Heart left ventricle (tissue), 16 donors: Measurements from ENCODE around the gene EID1. TPM values are rescaled to one million over a fixed set of nuclear protein-coding genes. Genes with fewer than 3 reads are reported as not detected.

Source experiments
- ATAC-seq, 4 donors: fragments of 200-7000 bp; cut with Tn5 transposase; one replicate each; pipeline ENCODE4 v1.9.1; 2020 to 2022; ENCODE audit warnings: moderate library complexity in 4 of 4, mild to moderate bottlenecking in 3 of 4, moderate number of reproducible peaks in 1 of 4
- DNase-seq, 5 donors: peaks; one replicate each; pipeline ENCODE4 v3.0.0-alpha.2; 2020
- H3K27ac ChIP-seq, 12 donors: fragments of 200-600 bp; sonication (generic) in 4 of 12; one replicate each; pipeline versions ENCODE4 v1.5.0 to v1.8.0; 2016 to 2022; ENCODE audit warnings: mild to moderate bottlenecking in 2 of 12
- H3K27me3 ChIP-seq, 9 donors: fragments of 200-600 bp; sonication (generic) in 2 of 9; one replicate each; pipeline versions ENCODE4 v1.5.1 to v1.8.0; 2016 to 2022; ENCODE audit warnings: mild to moderate bottlenecking in 3 of 9
- H3K36me3 ChIP-seq, 9 donors: fragments of 200-600 bp; sonication (generic) in 2 of 9; one replicate each; pipeline versions ENCODE4 v1.5.0 to v1.8.0; 2018 to 2022; ENCODE audit warnings: mild to moderate bottlenecking in 2 of 9
- H3K4me1 ChIP-seq, 12 donors: fragments of 200-600 bp; sonication (generic) in 4 of 12; one replicate each; pipeline versions ENCODE4 v1.5.0 to v1.8.0; 2016 to 2022; ENCODE audit warnings: mild to moderate bottlenecking in 3 of 12
- H3K4me3 ChIP-seq, 12 donors: fragments of 200-600 bp; sonication (generic) in 4 of 12; one replicate each; pipeline versions ENCODE4 v1.5.0 to v1.8.0; 2017 to 2022; ENCODE audit warnings: mild to moderate bottlenecking in 9 of 12, moderate library complexity in 4 of 12
- H3K9me3 ChIP-seq, 12 donors: fragments of 200-600 bp; sonication (generic) in 4 of 12; one replicate each; pipeline versions ENCODE4 v1.5.0 to v1.8.0; 2016 to 2022; ENCODE audit warnings: mild to moderate bottlenecking in 1 of 12
- POLR2A ChIP-seq, 2 donors: fragments of 450-650 bp; IDR thresholded peaks; one replicate each; pipeline ENCODE4 v1.6.1; 2017; ENCODE audit warnings: antibody characterized with exemption in 2 of 2, mild to moderate bottlenecking in 2 of 2, moderate library complexity in 2 of 2
- WGBS, 4 donors: extraction: QIAGEN DNeasy Blood & Tissue Kit in 2 of 4; methylation state at CpG; one replicate each; pipeline versions ENCODE4 v1.1.5 to v1.1.7; 2013 to 2018; 5-methylcytosine and 5-hydroxymethylcytosine counted together
- intact Hi-C, 10 donors: fragments of 100-400 bp; cut with DNase I; formaldehyde crosslinking; loops; one replicate each; pipeline versions ENCODE4 v1.11.1 to v1.14.2; 2022
- polyA plus RNA-seq, 2 donors: library from polyadenylated mRNA; stranded (reverse); fragments of 200-250 nt; gene quantifications; one replicate each; pipeline ENCODE4 v1.2.3, GENCODE V29; 2013
- total RNA-seq, 9 donors: library from RNA; depleted of rRNA in 2 of 9; stranded (reverse); fragments of >200 nt in 2 of 9; fragmentation: NEBNext Ultra II Directional in 3 of 9; extraction: Animal tissue kit (Norgen Biotek cat#: 25700) in 3 of 9; gene quantifications; one replicate each; pipeline versions ENCODE4 v1.1.0 to v1.2.4, GENCODE V29; 2016 to 2023
- TF ChIP-seq, protein P1 (sequence below), 12 donors: fragments of 200-600 bp; sonication (generic) in 4 of 12; IDR thresholded peaks; one replicate each; pipeline versions ENCODE4 v1.5.0 to v1.8.0; 2018 to 2022; ENCODE audit warnings: antibody characterized with exemption in 12 of 12, mild to moderate bottlenecking in 5 of 12
- donor health status: ischemic (EF 13 %, LVEDD 7.1; RV severe dilation, severe dysfunction).
- donor health status: healthy with polysubstance abuse.
- donor health status: DM: no; HTN: yes; CAD: no.
- donor health status: DM: no; HTN: no; CAD: no.
- donor health status: ischemic (EF 25% LVEDD 6.9; RV normal size, moderate dysfunction).
- donor health status: ischemic (EF 25% LVEDD 5.7; RV mildly dilated, moderate dysfunction).
- donor health status: healthy.
- donor health status: DM: yes; HTN: yes; CAD: no.
- donor health status: ischemic (EF 35%, LVEDD 5.7; RV mildly dilated, moderate dysfunction).
- donor health status: nonischemic (EF 11% LVEDD 7.7; RV severe dilation, severe dysfunction).
- donor health status: DM: yes; HTN: yes; CAD: no.
- donor health status: PGD.
- donor health status: ischemic (EF 29% LVEDD 5.4; RV normal size, mild dysfunction).
- donor health status: nonischemic (EF 23%, LVEDD 6.1; RV moderate dilation, normal function).

Gene EID1
- total and polyA plus RNA-seq, 11 donors = 161 to 393 (median 223) TPM

- no peaks in the 10 kb centered on the region for H3K4me1 ChIP-seq
- no peak for ATAC-seq
- H3K27ac ChIP-seq = no peak overlapping the region
- no peak for DNase-seq
- no peaks in the 10 kb centered on the region for H3K27me3 ChIP-seq
- WGBS, 4 donors = 83 to 98% (median 93%) methylated on average over 1 of the region's 1 CpG
- no peaks in the 10 kb centered on the region for H3K9me3 ChIP-seq
- no peak for TF ChIP-seq POLR2A (IDR thresholded peaks at IDR 0.05)
- TF ChIP-seq, protein P1, sequence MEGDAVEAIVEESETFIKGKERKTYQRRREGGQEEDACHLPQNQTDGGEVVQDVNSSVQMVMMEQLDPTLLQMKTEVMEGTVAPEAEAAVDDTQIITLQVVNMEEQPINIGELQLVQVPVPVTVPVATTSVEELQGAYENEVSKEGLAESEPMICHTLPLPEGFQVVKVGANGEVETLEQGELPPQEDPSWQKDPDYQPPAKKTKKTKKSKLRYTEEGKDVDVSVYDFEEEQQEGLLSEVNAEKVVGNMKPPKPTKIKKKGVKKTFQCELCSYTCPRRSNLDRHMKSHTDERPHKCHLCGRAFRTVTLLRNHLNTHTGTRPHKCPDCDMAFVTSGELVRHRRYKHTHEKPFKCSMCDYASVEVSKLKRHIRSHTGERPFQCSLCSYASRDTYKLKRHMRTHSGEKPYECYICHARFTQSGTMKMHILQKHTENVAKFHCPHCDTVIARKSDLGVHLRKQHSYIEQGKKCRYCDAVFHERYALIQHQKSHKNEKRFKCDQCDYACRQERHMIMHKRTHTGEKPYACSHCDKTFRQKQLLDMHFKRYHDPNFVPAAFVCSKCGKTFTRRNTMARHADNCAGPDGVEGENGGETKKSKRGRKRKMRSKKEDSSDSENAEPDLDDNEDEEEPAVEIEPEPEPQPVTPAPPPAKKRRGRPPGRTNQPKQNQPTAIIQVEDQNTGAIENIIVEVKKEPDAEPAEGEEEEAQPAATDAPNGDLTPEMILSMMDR (IDR thresholded peaks at IDR 0.05) = no peak
- no peaks in the 10 kb centered on the region for H3K36me3 ChIP-seq
- no peak overlapping the region for H3K4me3 ChIP-seq
- intact Hi-C loops = loop anchor here (1.0 to 5.0 kb wide), 9 partner anchors 100 to 1285 kb away; partner anchors contain the start of genes FGF7 (in 8 of the 10) and SHC4 (in 2 of the 10)
Measured at GRCh38 chr15:48862705-48863104, 15.2 kb upstream of the EID1 start.

- DNase-seq (peak in 1 of 5 donors; percentile 28), ATAC-seq (peak in 1 of 4 donors; percentile 22)
- Histone ChIP-seq H3K27ac (peak overlapping the region in 1 of 12 donors; percentile 9), H3K36me3 (no peaks in the 10 kb centered on the region), H3K4me1 (peaks cover 0 to 9% (median 0%) of the 10 kb centered on the region in 12 donors), H3K27me3 (no peaks in the 10 kb centered on the region), H3K4me3 (no peak overlapping the region), H3K9me3 (no peaks in the 10 kb centered on the region)
- intact Hi-C loops = no loop called here
- WGBS, 4 donors = 63 to 77% (median 71%) methylated on average over 3 of the region's 3 CpGs
- TF ChIP-seq POLR2A (IDR thresholded peaks at IDR 0.05) = no peak
- TF ChIP-seq, protein P1 (IDR thresholded peaks at IDR 0.05) = no peak
Measured at GRCh38 chr15:48865370-48866079, 12.4 kb upstream of the EID1 start.

- DNase-seq (no peak), ATAC-seq (no peak)
- peak overlapping the region in 1 of 12 donors; percentile 9 for H3K27ac ChIP-seq
- 49 to 58% (median 55%) methylated on average over 2 of the region's 2 CpGs for WGBS, 4 donors
- no peak overlapping the region for H3K4me3 ChIP-seq
- TF ChIP-seq POLR2A (IDR thresholded peaks at IDR 0.05) = no peak
- TF ChIP-seq, protein P1 (IDR thresholded peaks at IDR 0.05) = no peak
- peaks cover 0 to 9% (median 0%) of the 10 kb centered on the region in 12 donors for H3K4me1 ChIP-seq
- no peaks in the 10 kb centered on the region for H3K36me3 ChIP-seq
- no peaks in the 10 kb centered on the region for H3K9me3 ChIP-seq
- intact Hi-C loops = no loop called here
- no peaks in the 10 kb centered on the region for H3K27me3 ChIP-seq
Measured at GRCh38 chr15:48866141-48866563, 11.8 kb upstream of the EID1 start.

GRCh38 chr15:48868023-48868422 lies 9.9 kb upstream of the EID1 start:
- no peak for DNase-seq
- Histone ChIP-seq H3K36me3 (no peaks in the 10 kb centered on the region), H3K27me3 (no peaks in the 10 kb centered on the region), H3K4me1 (peaks cover 0 to 9% (median 0%) of the 10 kb centered on the region in 12 donors), H3K4me3 (no peak overlapping the region), H3K27ac (peak overlapping the region in 1 of 12 donors; percentile 7), H3K9me3 (no peaks in the 10 kb centered on the region)
- TF ChIP-seq, protein P1 (IDR thresholded peaks at IDR 0.05) = no peak
- no peak for TF ChIP-seq POLR2A (IDR thresholded peaks at IDR 0.05)
- no peak for ATAC-seq
- intact Hi-C loops = no loop called here
